CD4-positive, alpha-beta memory T cell (primary cell): ENCODE results near the gene NKD1. TPM values are rescaled to one million over a fixed set of nuclear protein-coding genes. Genes with fewer than 3 reads are reported as not detected.

Experiments used
- CTCF ChIA-PET: fragments of 350-600 bp; sonication (Branson Sonifier 250); formaldehyde crosslinking; loops from one replicate; lab custom pipeline; 2021; ENCODE audit warnings: inconsistent platforms; ENCODE audit not compliant: partially characterized antibody; lab: Charles Lee
- POLR2A ChIA-PET: fragments of 350-600 bp; sonication (Branson Sonifier 250); formaldehyde crosslinking; loops from one replicate; lab custom pipeline; 2021; ENCODE audit not compliant: partially characterized antibody; lab: Charles Lee
- DNase-seq, 5 donors: peaks; one replicate each; pipeline versions ENCODE4 v3.0.0 to v3.0.0-alpha.2; 2020 to 2022; ENCODE audit warnings: mixed read lengths in 1 of 5
- H3K27ac ChIP-seq: one replicate; pipeline ENCODE4 v1.7.0; 2013; ENCODE audit warnings: low read depth, low read length
- H3K27me3 ChIP-seq: 2 replicates; pipeline ENCODE4 v1.7.0; 2013; ENCODE audit warnings: mild to moderate bottlenecking, low read length, moderate library complexity; ENCODE audit not compliant: insufficient read depth
- H3K36me3 ChIP-seq: 2 replicates; pipeline ENCODE4 v1.7.0; 2013; ENCODE audit warnings: mild to moderate bottlenecking, low read length, moderate library complexity; ENCODE audit not compliant: insufficient read depth
- H3K4me1 ChIP-seq: 2 replicates; pipeline ENCODE4 v1.7.0; 2013; ENCODE audit warnings: mild to moderate bottlenecking, low read length, moderate library complexity; ENCODE audit not compliant: insufficient read depth
- H3K4me3 ChIP-seq, 2 donors: one replicate each; pipeline ENCODE4 v1.7.0; 2013; ENCODE audit warnings: low read length in 2 of 2, mild to moderate bottlenecking in 1 of 2
- H3K9me3 ChIP-seq, 2 donors: one replicate each; pipeline ENCODE4 v1.7.0; 2013; ENCODE audit warnings: low read length in 2 of 2, control low read depth in 1 of 2; ENCODE audit not compliant: control insufficient read depth in 1 of 2
- H3K27ac Mint-ChIP-seq, 7 donors: one replicate each; pipeline ENCODE4 v1.8.0; 2020 to 2021; ENCODE audit warnings: mixed read lengths in 7 of 7, mild to moderate bottlenecking in 6 of 7, inconsistent platforms in 3 of 7, moderate library complexity in 3 of 7
- H3K27me3 Mint-ChIP-seq, 2 donors: one replicate each; pipeline ENCODE4 v1.8.0; 2020 to 2021; ENCODE audit warnings: mixed read lengths in 2 of 2
- H3K36me3 Mint-ChIP-seq, 2 donors: one replicate each; pipeline ENCODE4 v1.8.0; 2020 to 2021; ENCODE audit warnings: mixed read lengths in 2 of 2, inconsistent platforms in 1 of 2, mild to moderate bottlenecking in 1 of 2
- H3K4me1 Mint-ChIP-seq, 4 donors: one replicate each; pipeline ENCODE4 v1.8.0; 2020 to 2021; ENCODE audit warnings: mixed read lengths in 4 of 4, mild to moderate bottlenecking in 1 of 4
- H3K4me3 Mint-ChIP-seq, 8 donors: one replicate each; pipeline ENCODE4 v1.8.0; 2020 to 2021; ENCODE audit warnings: mixed read lengths in 8 of 8, mild to moderate bottlenecking in 7 of 8, moderate library complexity in 6 of 8, inconsistent platforms in 3 of 8
- H3K9me3 Mint-ChIP-seq, 8 donors: one replicate each; pipeline ENCODE4 v1.8.0; 2020 to 2021; ENCODE audit warnings: mixed read lengths in 8 of 8, mild to moderate bottlenecking in 5 of 8, inconsistent platforms in 3 of 8, moderate library complexity in 1 of 8
- intact Hi-C: fragments of 100-400 bp; cut with micrococcal nuclease; formaldehyde crosslinking; loops from one replicate; pipeline ENCODE4 v1.15.1; 2023
- polyA plus RNA-seq, 2 donors: library from polyadenylated mRNA; unstranded; fragments of 300-500 nt; fragmentation: Illumina TruSeq; gene quantifications; one replicate each; pipeline ENCODE4 v1.2.3, GENCODE V29; 2021
- total RNA-seq, 2 experiments: library from RNA; stranded (reverse); gene quantifications; one replicate each; pipeline ENCODE4 v1.2.3, GENCODE V29; 2021

Gene NKD1
- total and polyA plus RNA-seq, 4 experiments from 2014 or later: 0.48 to 4.6 (median 3.8) TPM; not detected in 1

DNA sequence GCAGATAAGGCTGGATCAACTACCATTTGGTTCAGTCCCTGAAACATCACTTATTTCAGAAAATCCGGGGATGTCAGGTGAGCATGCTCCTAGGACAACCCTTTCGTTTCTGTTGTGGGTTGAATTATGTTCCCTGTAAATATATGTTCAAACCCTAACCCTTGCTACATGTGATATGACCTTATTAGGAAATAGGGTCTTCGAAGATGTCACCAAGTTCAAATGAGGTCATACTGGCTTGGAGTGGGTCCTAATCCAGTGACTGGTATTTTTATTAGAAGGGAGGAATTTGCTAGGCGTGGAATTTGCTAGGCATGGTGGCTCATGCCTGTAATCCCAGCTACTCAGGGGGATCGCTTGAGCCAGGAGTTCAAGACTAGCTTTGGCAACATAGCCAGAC is 111.6 kb downstream of the NKD1 start:
- intact Hi-C loops: no loop called here
- ChIA-PET POLR2A (no interaction called here), CTCF (interaction anchor here (0.6 to 24.1 kb wide), 3 partner anchors 11 to 1018 kb away, joined by 3 to 458 read pairs (median 3); no protein-coding TSS in a partner anchor)

GRCh38 chr16:50662306-50662940 is 114.2 kb downstream of the NKD1 start:
- H3K9me3 Mint-ChIP-seq: no peaks in the 10 kb centered on the region
- H3K27ac ChIP-seq: no peak overlapping the region
- H3K4me3 ChIP-seq: no peak overlapping the region
- no peaks in the 10 kb centered on the region for H3K27me3 Mint-ChIP-seq
- peaks cover 28% of the 10 kb centered on the region for H3K4me1 ChIP-seq
- ChIA-PET CTCF (interaction anchor here (1.0 to 24.1 kb wide), 4 partner anchors 85 to 336 kb away, joined by 3 to 458 read pairs (median 162); no protein-coding TSS in a partner anchor), POLR2A (no interaction called here)
- H3K36me3 ChIP-seq: no peaks in the 10 kb centered on the region
- DNase-seq: no peak
- H3K4me1 Mint-ChIP-seq: peaks cover 15 to 35% (median 22%) of the 10 kb centered on the region in 4 donors
- intact Hi-C loops: no loop called here
- no peaks in the 10 kb centered on the region for H3K27me3 ChIP-seq
- peak overlapping the region in 1 of 7 donors; percentile 21 for H3K27ac Mint-ChIP-seq
- H3K4me3 Mint-ChIP-seq: no peak overlapping the region
- H3K36me3 Mint-ChIP-seq: peaks cover 0 to 2% of the 10 kb centered on the region in 2 donors
- H3K9me3 ChIP-seq: no peaks in the 10 kb centered on the region

More for the DNA sequence above, 111.6 kb downstream of the NKD1 start:
- H3K9me3 ChIP-seq: no peaks in the 10 kb centered on the region
- no peak overlapping the region for H3K27ac ChIP-seq
- Mint-ChIP-seq H3K4me3 (no peak overlapping the region), H3K4me1 (peaks cover 3 to 10% (median 4%) of the 10 kb centered on the region in 4 donors), H3K36me3 (peaks cover 0 to 3% of the 10 kb centered on the region in 2 donors), H3K9me3 (no peaks in the 10 kb centered on the region), H3K27me3 (no peaks in the 10 kb centered on the region), H3K27ac (peak overlapping the region in 1 of 7 donors; percentile 72)
- peaks cover 3% of the 10 kb centered on the region for H3K4me1 ChIP-seq
- H3K4me3 ChIP-seq: no peak overlapping the region
- H3K36me3 ChIP-seq: no peaks in the 10 kb centered on the region
- DNase-seq: no peak
- H3K27me3 ChIP-seq: no peaks in the 10 kb centered on the region

GRCh38 chr16:50664270-50664669 is 116.1 kb downstream of the NKD1 start:
- no peaks in the 10 kb centered on the region for H3K9me3 ChIP-seq
- H3K27ac Mint-ChIP-seq: peak overlapping the region in 4 of 7 donors; percentile 55 to 80 (median 60)
- H3K4me1 Mint-ChIP-seq: peaks cover 23 to 46% (median 32%) of the 10 kb centered on the region in 4 donors
- no peaks in the 10 kb centered on the region for H3K27me3 Mint-ChIP-seq
- no peak for DNase-seq
- H3K36me3 ChIP-seq: peaks cover 9% of the 10 kb centered on the region
- H3K4me3 Mint-ChIP-seq: peak overlapping the region in 7 of 8 donors; percentile 25 to 86 (median 81)
- H3K4me1 ChIP-seq: peaks cover 40% of the 10 kb centered on the region
- H3K9me3 Mint-ChIP-seq: no peaks in the 10 kb centered on the region
- intact Hi-C loops: loop anchor here (2.0 kb wide), 1 partner anchor 295 kb away; the partner anchor contains the start of gene BRD7
- H3K36me3 Mint-ChIP-seq: peaks cover 9 to 15% of the 10 kb centered on the region in 2 donors
- CTCF ChIA-PET: interaction anchor here (0.6 to 24.1 kb wide), 23 partner anchors 7 to 639 kb away, joined by 3 to 458 read pairs (median 13); partner anchors contain the start of genes CNEP1R1, HEATR3 and SNX20
- no peak overlapping the region for H3K27ac ChIP-seq
- POLR2A ChIA-PET: interaction anchor here (1.2 to 19.4 kb wide), 10 partner anchors 17 to 509 kb away, joined by 3 to 478 read pairs (median 6); partner anchors contain the start of genes BRD7, CYLD and SNX20
- no peaks in the 10 kb centered on the region for H3K27me3 ChIP-seq
- no peak overlapping the region for H3K4me3 ChIP-seq

- Mint-ChIP-seq H3K9me3 (no peaks in the 10 kb centered on the region), H3K27me3 (no peaks in the 10 kb centered on the region), H3K27ac (peak overlapping the region; percentile 73 to 95 (median 90)), H3K4me3 (peak overlapping the region; percentile 75 to 86 (median 82)), H3K36me3 (peaks cover 9 to 22% of the 10 kb centered on the region in 2 donors), H3K4me1 (peaks cover 21 to 43% (median 32%) of the 10 kb centered on the region in 4 donors)
- Histone ChIP-seq H3K9me3 (no peaks in the 10 kb centered on the region), H3K27ac (peak overlapping the region; percentile 41), H3K4me3 (peak overlapping the region; percentile 37 to 61), H3K4me1 (peaks cover 40% of the 10 kb centered on the region), H3K36me3 (peaks cover 9% of the 10 kb centered on the region), H3K27me3 (no peaks in the 10 kb centered on the region)
- ChIA-PET POLR2A (interaction anchor here (0.6 to 19.4 kb wide), 17 partner anchors 16 to 640 kb away, joined by 3 to 478 read pairs (median 3); partner anchors contain the start of genes ADCY7, BRD7, CNEP1R1 and CYLD), CTCF (interaction anchor here (0.6 to 24.1 kb wide), 83 partner anchors 8 to 645 kb away, joined by 3 to 458 read pairs (median 5); partner anchors contain the start of genes CNEP1R1, CYLD, HEATR3 and SNX20)
- peak; percentile 76 to 84 (median 79) for DNase-seq
- intact Hi-C loops: loop anchor here (1.0 to 5.0 kb wide), 7 partner anchors 118 to 640 kb away; partner anchors contain the start of genes ADCY7, BRD7 and CNEP1R1
Measured at GRCh38 chr16:50665128-50665878, 117.1 kb downstream of the NKD1 start.

DNA sequence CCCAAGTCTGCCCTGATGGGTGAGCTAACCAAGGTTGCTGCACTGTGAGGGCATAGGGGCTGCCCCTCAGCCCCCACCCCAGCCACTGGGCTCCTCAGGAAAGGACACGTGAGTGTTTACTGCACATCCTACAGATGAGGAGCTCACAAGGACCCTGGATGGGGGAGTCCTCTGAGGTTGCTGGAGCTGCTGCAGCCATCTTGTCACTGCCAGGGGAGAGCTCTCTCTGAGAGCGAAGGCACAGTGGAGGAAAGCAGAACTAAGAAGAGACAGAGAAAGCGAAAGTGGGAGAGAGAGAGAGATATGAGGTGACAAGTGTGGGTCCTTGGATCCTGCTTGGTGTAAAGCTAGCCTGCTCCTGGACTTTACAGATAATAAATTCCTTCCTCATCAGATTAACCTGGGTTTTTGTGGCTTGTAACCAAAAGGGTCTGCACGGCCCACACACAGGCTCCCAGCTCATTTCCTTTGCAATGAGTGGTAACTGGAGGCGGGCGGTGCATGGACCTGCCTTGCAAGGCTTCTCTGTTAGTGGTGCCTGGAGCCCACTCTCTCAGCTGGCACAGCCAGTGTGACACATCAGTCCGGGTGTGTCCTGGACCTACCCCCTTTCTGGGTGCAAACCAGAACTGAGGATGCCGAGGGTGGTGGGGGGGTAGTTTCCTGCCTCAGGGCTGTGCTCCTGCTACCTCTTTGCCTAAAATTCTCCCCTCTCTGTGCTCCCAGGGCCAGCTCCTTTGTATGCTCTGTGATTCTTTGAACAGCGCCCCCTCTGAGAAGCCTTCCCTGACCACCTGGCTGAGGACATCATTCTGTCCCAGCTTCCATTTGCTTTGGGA is 118.7 kb downstream of the NKD1 start:
- Histone ChIP-seq H3K9me3 (peaks cover 3 to 4% of the 10 kb centered on the region in 2 donors), H3K4me3 (peak overlapping the region; percentile 4 to 36), H3K36me3 (peaks cover 11% of the 10 kb centered on the region), H3K27me3 (no peaks in the 10 kb centered on the region), H3K27ac (peak overlapping the region; percentile 50), H3K4me1 (peaks cover 40% of the 10 kb centered on the region)
- peak overlapping the region; percentile 71 to 87 (median 83) for H3K4me3 Mint-ChIP-seq
- H3K36me3 Mint-ChIP-seq: peaks cover 16 to 37% of the 10 kb centered on the region in 2 donors
- ChIA-PET CTCF (interaction anchor here (0.6 to 24.1 kb wide), 58 partner anchors 11 to 642 kb away, joined by 3 to 458 read pairs (median 5); partner anchors contain the start of genes CNEP1R1, CYLD, HEATR3 and SNX20), POLR2A (interaction anchor here (0.7 to 19.4 kb wide), 22 partner anchors 9 to 643 kb away, joined by 3 to 478 read pairs (median 4); partner anchors contain the start of genes CNEP1R1, CYLD, NKD1 and SNX20)
- peak; percentile 30 to 67 (median 48) for DNase-seq
- H3K4me1 Mint-ChIP-seq: peaks cover 22 to 51% (median 36%) of the 10 kb centered on the region in 4 donors
- H3K27ac Mint-ChIP-seq: peak overlapping the region; percentile 80 to 96 (median 95)
- H3K9me3 Mint-ChIP-seq: peaks cover 0 to 7% (median 5%) of the 10 kb centered on the region in 8 donors
- H3K27me3 Mint-ChIP-seq: no peaks in the 10 kb centered on the region
- intact Hi-C loops: loop anchor here (1.0 to 5.0 kb wide), 3 partner anchors 14 to 400 kb away; partner anchors contain the start of genes ADCY7 and SNX20
